ENCODE results near the gene MESP1.

DNA sequence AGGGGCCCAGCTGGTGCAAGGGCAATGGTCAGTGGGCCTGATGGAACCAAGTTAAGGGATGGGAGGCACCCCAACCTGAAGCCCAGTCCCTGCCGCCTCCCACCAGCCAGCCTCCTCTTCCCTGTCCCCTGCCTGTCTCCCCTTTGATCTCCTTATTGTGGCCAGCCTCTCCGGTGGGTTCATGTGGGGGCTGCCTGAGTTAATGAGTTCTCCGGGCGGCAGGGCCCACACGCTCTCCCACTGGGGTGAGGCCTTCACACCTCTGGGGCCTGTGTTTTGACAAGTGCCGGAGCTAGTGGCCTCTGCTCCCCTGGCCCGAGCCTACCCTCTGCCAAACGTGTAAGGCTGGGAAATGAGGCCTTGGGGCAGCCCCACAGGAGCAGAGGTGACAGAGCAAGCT lies 7.2 kb upstream of the MESP1 start:
- TF ChIP-seq, protein P1, sequence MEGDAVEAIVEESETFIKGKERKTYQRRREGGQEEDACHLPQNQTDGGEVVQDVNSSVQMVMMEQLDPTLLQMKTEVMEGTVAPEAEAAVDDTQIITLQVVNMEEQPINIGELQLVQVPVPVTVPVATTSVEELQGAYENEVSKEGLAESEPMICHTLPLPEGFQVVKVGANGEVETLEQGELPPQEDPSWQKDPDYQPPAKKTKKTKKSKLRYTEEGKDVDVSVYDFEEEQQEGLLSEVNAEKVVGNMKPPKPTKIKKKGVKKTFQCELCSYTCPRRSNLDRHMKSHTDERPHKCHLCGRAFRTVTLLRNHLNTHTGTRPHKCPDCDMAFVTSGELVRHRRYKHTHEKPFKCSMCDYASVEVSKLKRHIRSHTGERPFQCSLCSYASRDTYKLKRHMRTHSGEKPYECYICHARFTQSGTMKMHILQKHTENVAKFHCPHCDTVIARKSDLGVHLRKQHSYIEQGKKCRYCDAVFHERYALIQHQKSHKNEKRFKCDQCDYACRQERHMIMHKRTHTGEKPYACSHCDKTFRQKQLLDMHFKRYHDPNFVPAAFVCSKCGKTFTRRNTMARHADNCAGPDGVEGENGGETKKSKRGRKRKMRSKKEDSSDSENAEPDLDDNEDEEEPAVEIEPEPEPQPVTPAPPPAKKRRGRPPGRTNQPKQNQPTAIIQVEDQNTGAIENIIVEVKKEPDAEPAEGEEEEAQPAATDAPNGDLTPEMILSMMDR (IDR thresholded peaks at IDR 0.05 in 8 of 11, conservative IDR thresholded peaks at IDR 0.05 in 3 of 11) = no peak
- TF ChIP-seq POLR2A (IDR thresholded peaks at IDR 0.05) = no peak
- TF ChIP-seq POLR2AphosphoS5 (IDR thresholded peaks at IDR 0.05) = no peak

Measured in spleen (tissue), 7 donors.